Keratinocyte (primary cell): ENCODE results near the gene OR1D5. TPM values are rescaled to one million over a fixed set of nuclear protein-coding genes. Genes with fewer than 3 reads are reported as not detected.
A peak's percentile ranks its signal among the peaks of the same experiment; 100 is the strongest.

Source experiments
- DNase-seq: peaks from one replicate; pipeline ENCODE4 v3.0.0-alpha.2; 2011; ENCODE audit warnings: low read depth, missing footprints, low spot score
- FAIRE-seq: peaks from 2 replicates; lab custom pipeline; 2011; peaks lifted over from hg19 to GRCh38; lab: Jason Lieb, UNC
- H2AFZ ChIP-seq: 2 replicates; pipeline ENCODE4 v1.6.0; 2012; ENCODE audit warnings: low read length, control low read depth, inconsistent platforms; ENCODE audit not compliant: control insufficient read depth
- H3K27ac ChIP-seq: 2 replicates; pipeline ENCODE4 v1.5.1; 2011; ENCODE audit warnings: low read length; ENCODE audit not compliant: control insufficient read depth, insufficient read depth
- H3K27me3 ChIP-seq: 3 replicates; pipeline ENCODE4 v1.6.0; 2011; ENCODE audit warnings: low read length; ENCODE audit not compliant: control insufficient read depth, insufficient read depth; ENCODE audit errors: extremely low read depth
- H3K36me3 ChIP-seq, 2 experiments: 2 replicates in 1 of 2; 3 replicates in 1 of 2; pipeline ENCODE4 v1.5.1; 2011; ENCODE audit warnings: low read length in 2 of 2, mild to moderate bottlenecking in 1 of 2; ENCODE audit not compliant: control insufficient read depth in 2 of 2, insufficient read depth in 2 of 2; ENCODE audit errors: extremely low read depth in 1 of 2
- H3K4me1 ChIP-seq: 3 replicates; pipeline ENCODE4 v1.5.1; 2011; ENCODE audit warnings: low read length; ENCODE audit not compliant: control insufficient read depth, insufficient read depth; ENCODE audit errors: extremely low read depth
- H3K4me2 ChIP-seq: 3 replicates; pipeline ENCODE4 v1.6.0; 2011; ENCODE audit warnings: low read depth, low read length; ENCODE audit not compliant: control insufficient read depth, insufficient read depth; ENCODE audit errors: extremely low read depth
- H3K4me3 ChIP-seq, 3 experiments: fragments of 200-600 bp in 1 of 3; sonication (generic) in 1 of 3; 2 replicates in 2 of 3; 3 replicates in 1 of 3; pipeline ENCODE4 v1.5.1; 2011 to 2016; ENCODE audit warnings: low read length in 3 of 3, mild to moderate bottlenecking in 3 of 3, control low read depth in 2 of 3, inconsistent platforms in 1 of 3, low read depth in 1 of 3, mixed read lengths in 1 of 3, mixed run types in 1 of 3, moderate library complexity in 1 of 3; ENCODE audit not compliant: control insufficient read depth in 2 of 3, insufficient read depth in 2 of 3; ENCODE audit errors: extremely low read depth in 1 of 3
- H3K79me2 ChIP-seq: 2 replicates; pipeline ENCODE4 v1.6.0; 2012; ENCODE audit warnings: low read length; ENCODE audit not compliant: control insufficient read depth, insufficient read depth
- H3K9ac ChIP-seq: 3 replicates; pipeline ENCODE4 v1.6.0; 2011; ENCODE audit warnings: low read length; ENCODE audit not compliant: control insufficient read depth, insufficient read depth; ENCODE audit errors: extremely low read depth
- H3K9me1 ChIP-seq: 3 replicates; pipeline ENCODE4 v1.6.0; 2011; ENCODE audit warnings: low read length; ENCODE audit not compliant: control insufficient read depth, insufficient read depth; ENCODE audit errors: extremely low read depth
- H3K9me3 ChIP-seq: 2 replicates; pipeline ENCODE4 v1.5.1; 2012; ENCODE audit warnings: low read depth, low read length; ENCODE audit not compliant: control insufficient read depth
- H4K20me1 ChIP-seq: 3 replicates; pipeline ENCODE4 v1.6.0; 2011; ENCODE audit warnings: low read length; ENCODE audit not compliant: control insufficient read depth, insufficient read depth; ENCODE audit errors: extremely low read depth
- CTCF ChIP-seq, 3 experiments: IDR thresholded peaks in 1 of 3; conservative IDR thresholded peaks in 1 of 3; optimal IDR thresholded peaks in 1 of 3; 2 replicates in 2 of 3; 3 replicates in 1 of 3; pipeline versions ENCODE3 to v1.5.1; 2011; ENCODE audit warnings: low read length in 3 of 3, mild to moderate bottlenecking in 3 of 3, moderate library complexity in 2 of 3, control low read depth in 1 of 3, inconsistent platforms in 1 of 3; ENCODE audit not compliant: insufficient read depth in 2 of 3; ENCODE audit errors: extremely low read depth in 1 of 3
- EZH2 ChIP-seq: IDR thresholded peaks from one replicate; pipeline ENCODE4 v1.6.1; 2012; ENCODE audit warnings: inconsistent platforms, mild to moderate bottlenecking, low read length, moderate library complexity
- dilution Hi-C: fragments of 300-500 bp; cut with MboI; formaldehyde crosslinking; loops from one replicate; pipeline ENCODE4 v1.7.0; 2020; ENCODE audit warnings: low sequenced_read_pairs; ENCODE audit not compliant: extremely low pct_ligation_motif_present
- polyA plus RNA-seq, 5 experiments: library from polyadenylated mRNA; depleted of rRNA in 3 of 5; stranded (reverse) in 3 of 5; stranded (forward) in 1 of 5; unstranded in 1 of 5; fragments of >200 nt; gene quantifications; 1 replicate in 1 of 5; 2 replicates in 3 of 5; 3 replicates in 1 of 5; pipeline versions ENCODE4 v1.2.1 to v1.2.3, GENCODE V29; 2011 to 2012; ENCODE audit warnings: missing spikeins in 2 of 5, low read depth in 1 of 5, low replicate concordance in 1 of 5

Gene OR1D5
- polyA plus RNA-seq, 1 donor (not counting 4 experiments of a cell fraction or from before 2014, with no cell fraction given), result not detected

GRCh38 chr17:3012926-3013581 lies 50.4 kb downstream of the OR1D5 start:
- Histone ChIP-seq H3K4me2 (no peak overlapping the region), H2AFZ (no peak overlapping the region)
- TF ChIP-seq EZH2 (no peak), CTCF (optimal IDR thresholded peaks at IDR 0.05 in 1 of 3, IDR thresholded peaks at IDR 0.05 in 1 of 3, conservative IDR thresholded peaks at IDR 0.05 in 1 of 3; ENCODE audit: extremely low read depth in 1 of 3, insufficient read depth in 2 of 3, low read length in 3 of 3) (peak; percentile 62 to 85 (median 67))

More at GRCh38 chr17:3012926-3013581, 50.4 kb downstream of the OR1D5 start:
- H3K27ac ChIP-seq, result no peak overlapping the region
- DNase-seq, result no peak
- H3K4me3 ChIP-seq, result no peak overlapping the region
- H3K9me3 ChIP-seq, result no peaks in the 10 kb centered on the region
- dilution Hi-C loops, result no loop called here
- no peak overlapping the region for H3K9ac ChIP-seq
- peak; percentile 5 for FAIRE-seq
- no peaks in the 10 kb centered on the region for H4K20me1 ChIP-seq
- H3K4me1 ChIP-seq, result peaks cover 5% of the 10 kb centered on the region
- no peaks in the 10 kb centered on the region for H3K27me3 ChIP-seq
- no peaks in the 10 kb centered on the region for H3K9me1 ChIP-seq
- H3K36me3 ChIP-seq, result peaks cover 23 to 25% of the 10 kb centered on the region in 2 experiments
- no peaks in the 10 kb centered on the region for H3K79me2 ChIP-seq

Other genes starting within 250 kb of the OR1D5 start
- gene OR1D2, start 40.8 kb upstream of the OR1D5 start, polyA plus RNA-seq, result not detected in 3 replicates
- gene OR1G1, start 63.9 kb upstream of the OR1D5 start, polyA plus RNA-seq, result not detected in 3 replicates
- not detected in 3 replicates for gene OR1A2, start 133.9 kb upstream of the OR1D5 start, polyA plus RNA-seq
- not detected in 3 replicates for gene OR1A1, start 144.1 kb upstream of the OR1D5 start, polyA plus RNA-seq
- not detected in 3 replicates for gene OR3A1, start 234.8 kb upstream of the OR1D5 start, polyA plus RNA-seq